C4-2B (cell line): ENCODE measurements around the gene ATAD2B.

Experiments used
- ZFX ChIP-seq: fragments of 450-650 bp; IDR thresholded peaks from 2 replicates; pipeline ENCODE4 v1.6.1; 2017
- TF ChIP-seq, protein P1 (sequence below): fragments of 450-650 bp; conservative IDR thresholded peaks from 2 replicates; pipeline ENCODE4 v1.5.1; 2017; ENCODE audit warnings: mild to moderate bottlenecking

- TF ChIP-seq, protein P1, sequence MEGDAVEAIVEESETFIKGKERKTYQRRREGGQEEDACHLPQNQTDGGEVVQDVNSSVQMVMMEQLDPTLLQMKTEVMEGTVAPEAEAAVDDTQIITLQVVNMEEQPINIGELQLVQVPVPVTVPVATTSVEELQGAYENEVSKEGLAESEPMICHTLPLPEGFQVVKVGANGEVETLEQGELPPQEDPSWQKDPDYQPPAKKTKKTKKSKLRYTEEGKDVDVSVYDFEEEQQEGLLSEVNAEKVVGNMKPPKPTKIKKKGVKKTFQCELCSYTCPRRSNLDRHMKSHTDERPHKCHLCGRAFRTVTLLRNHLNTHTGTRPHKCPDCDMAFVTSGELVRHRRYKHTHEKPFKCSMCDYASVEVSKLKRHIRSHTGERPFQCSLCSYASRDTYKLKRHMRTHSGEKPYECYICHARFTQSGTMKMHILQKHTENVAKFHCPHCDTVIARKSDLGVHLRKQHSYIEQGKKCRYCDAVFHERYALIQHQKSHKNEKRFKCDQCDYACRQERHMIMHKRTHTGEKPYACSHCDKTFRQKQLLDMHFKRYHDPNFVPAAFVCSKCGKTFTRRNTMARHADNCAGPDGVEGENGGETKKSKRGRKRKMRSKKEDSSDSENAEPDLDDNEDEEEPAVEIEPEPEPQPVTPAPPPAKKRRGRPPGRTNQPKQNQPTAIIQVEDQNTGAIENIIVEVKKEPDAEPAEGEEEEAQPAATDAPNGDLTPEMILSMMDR, result no peak
- TF ChIP-seq ZFX, result no peak
These were observed 90.4 kb downstream of the ATAD2B start for GRCh38 chr2:23836505-23836904.
